H1 (cell line): Measurements from ENCODE around the gene KRT78.

Experiments used
- CBX5 ChIP-seq: fragments of 300-800, 300-1000 bp; sonication (generic); IDR thresholded peaks from 2 replicates; pipeline ENCODE4 v1.7.1; 2016; ENCODE audit warnings: antibody characterized with exemption, low read length, low read depth
- CEBPB ChIP-seq: IDR thresholded peaks from 2 replicates; pipeline ENCODE4 v1.6.1; 2012; ENCODE audit warnings: low read depth, low read length
- CHD2 ChIP-seq: IDR thresholded peaks from 2 replicates; pipeline ENCODE4 v1.6.1; 2012; ENCODE audit warnings: low read length, improper control_type of control experiment
- EP300 ChIP-seq, 2 experiments: IDR thresholded peaks; 1 replicate in 1 of 2; 2 replicates in 1 of 2; pipeline ENCODE4 v1.6.1; 2011 to 2012; ENCODE audit warnings: low read depth in 2 of 2, low read length in 2 of 2, mild to moderate bottlenecking in 2 of 2, borderline replicate concordance in 1 of 2, inconsistent platforms in 1 of 2, moderate library complexity in 1 of 2
- EZH2 ChIP-seq: fragments of 200-600 bp; sonication (generic); IDR thresholded peaks from 2 replicates; pipeline ENCODE4 v1.7.1; 2012; ENCODE audit warnings: low read depth, mild to moderate bottlenecking, moderate library complexity, low read length, inconsistent platforms; ENCODE audit not compliant: severe bottlenecking
- GABPA ChIP-seq: IDR thresholded peaks from 2 replicates; pipeline ENCODE4 v1.6.1; 2011; ENCODE audit warnings: mild to moderate bottlenecking, low read length, moderate library complexity, borderline replicate concordance; ENCODE audit not compliant: insufficient read depth
- JUN ChIP-seq: IDR thresholded peaks from 2 replicates; pipeline ENCODE4 v1.6.1; 2011; ENCODE audit warnings: low read depth, mild to moderate bottlenecking, improper control_type of control experiment, low read length
- JUND ChIP-seq: IDR thresholded peaks from 2 replicates; pipeline ENCODE4 v1.6.1; 2011; ENCODE audit warnings: mild to moderate bottlenecking, improper control_type of control experiment, low read length
- MAFK ChIP-seq: IDR thresholded peaks from 2 replicates; pipeline ENCODE4 v1.6.1; 2012; ENCODE audit warnings: low read depth, mild to moderate bottlenecking, improper control_type of control experiment, low read length
- POLR2A ChIP-seq, 2 experiments: IDR thresholded peaks; 1 replicate in 1 of 2; 2 replicates in 1 of 2; pipeline ENCODE4 v1.6.1; 2011; ENCODE audit warnings: low read depth in 2 of 2, low read length in 2 of 2, mild to moderate bottlenecking in 2 of 2; ENCODE audit errors: control extremely low read depth in 1 of 2
- POLR2AphosphoS5 ChIP-seq: IDR thresholded peaks from 2 replicates; pipeline ENCODE4 v1.6.1; 2011; ENCODE audit warnings: low read depth, low read length
- RAD21 ChIP-seq, 2 experiments: IDR thresholded peaks in 1 of 2; conservative IDR thresholded peaks in 1 of 2; 2 replicates each; pipeline ENCODE4 v1.6.1; 2011; ENCODE audit warnings: low read depth in 2 of 2, low read length in 2 of 2, improper control_type of control experiment in 1 of 2, inconsistent platforms in 1 of 2, mild to moderate bottlenecking in 1 of 2, moderate library complexity in 1 of 2
- TF ChIP-seq, protein P1 (sequence below): IDR thresholded peaks from 2 replicates; pipeline ENCODE4 v1.6.1; 2011; ENCODE audit warnings: low read length, improper control_type of control experiment
- TF ChIP-seq, protein P2 (sequence below), 3 experiments: IDR thresholded peaks; 1 replicate in 2 of 3; 2 replicates in 1 of 3; pipeline versions ENCODE4 v1.5.1 to v1.6.1; 2011; ENCODE audit warnings: low read length in 3 of 3, mild to moderate bottlenecking in 3 of 3, inconsistent platforms in 2 of 3, low read depth in 1 of 3, moderate library complexity in 1 of 3; ENCODE audit not compliant: insufficient read depth in 1 of 3; ENCODE audit errors: control extremely low read depth in 1 of 3

DNA sequence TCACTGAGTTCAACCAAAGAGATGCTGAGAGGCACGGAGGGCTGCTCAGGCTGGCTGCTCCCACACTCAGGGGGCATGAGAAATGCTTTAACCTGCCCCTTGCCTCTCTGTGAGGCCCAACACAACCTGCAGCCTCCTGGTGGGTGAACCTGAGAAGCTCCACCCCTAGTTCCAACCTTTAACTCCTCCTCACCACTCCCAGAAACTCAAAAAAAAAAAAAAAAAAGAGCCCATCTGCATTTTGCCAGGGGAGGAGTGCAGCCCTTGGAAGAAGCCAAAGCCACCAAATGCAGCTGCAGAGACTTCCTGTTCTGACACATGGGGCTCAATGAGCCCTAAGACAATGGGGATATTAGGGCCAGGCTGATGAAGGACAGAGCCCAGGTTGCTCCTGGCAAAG lies 43.8 kb downstream of the KRT78 start:
- TF ChIP-seq EP300 (IDR thresholded peaks at IDR 0.05; ENCODE audit: borderline replicate concordance in 1 of 2, low read depth in 2 of 2, low read length in 2 of 2) (no peak), CEBPB (no peak), GABPA (no peak), POLR2A (IDR thresholded peaks at IDR 0.05; ENCODE audit: control extremely low read depth in 1 of 2, low read depth in 2 of 2, low read length in 2 of 2) (no peak), JUND (no peak), EZH2 (no peak), CHD2 (no peak), MAFK (no peak), POLR2AphosphoS5 (no peak), JUN (no peak), CBX5 (no peak), RAD21 (IDR thresholded peaks at IDR 0.05 in 1 of 2, conservative IDR thresholded peaks at IDR 0.05 in 1 of 2; ENCODE audit: low read depth in 2 of 2, low read length in 2 of 2) (peak in 1 of 2 experiments; percentile 6; a peak in 1 of 4 replicates)
- TF ChIP-seq, protein P1, sequence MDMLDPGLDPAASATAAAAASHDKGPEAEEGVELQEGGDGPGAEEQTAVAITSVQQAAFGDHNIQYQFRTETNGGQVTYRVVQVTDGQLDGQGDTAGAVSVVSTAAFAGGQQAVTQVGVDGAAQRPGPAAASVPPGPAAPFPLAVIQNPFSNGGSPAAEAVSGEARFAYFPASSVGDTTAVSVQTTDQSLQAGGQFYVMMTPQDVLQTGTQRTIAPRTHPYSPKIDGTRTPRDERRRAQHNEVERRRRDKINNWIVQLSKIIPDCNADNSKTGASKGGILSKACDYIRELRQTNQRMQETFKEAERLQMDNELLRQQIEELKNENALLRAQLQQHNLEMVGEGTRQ: no peak
- TF ChIP-seq, protein P2, sequence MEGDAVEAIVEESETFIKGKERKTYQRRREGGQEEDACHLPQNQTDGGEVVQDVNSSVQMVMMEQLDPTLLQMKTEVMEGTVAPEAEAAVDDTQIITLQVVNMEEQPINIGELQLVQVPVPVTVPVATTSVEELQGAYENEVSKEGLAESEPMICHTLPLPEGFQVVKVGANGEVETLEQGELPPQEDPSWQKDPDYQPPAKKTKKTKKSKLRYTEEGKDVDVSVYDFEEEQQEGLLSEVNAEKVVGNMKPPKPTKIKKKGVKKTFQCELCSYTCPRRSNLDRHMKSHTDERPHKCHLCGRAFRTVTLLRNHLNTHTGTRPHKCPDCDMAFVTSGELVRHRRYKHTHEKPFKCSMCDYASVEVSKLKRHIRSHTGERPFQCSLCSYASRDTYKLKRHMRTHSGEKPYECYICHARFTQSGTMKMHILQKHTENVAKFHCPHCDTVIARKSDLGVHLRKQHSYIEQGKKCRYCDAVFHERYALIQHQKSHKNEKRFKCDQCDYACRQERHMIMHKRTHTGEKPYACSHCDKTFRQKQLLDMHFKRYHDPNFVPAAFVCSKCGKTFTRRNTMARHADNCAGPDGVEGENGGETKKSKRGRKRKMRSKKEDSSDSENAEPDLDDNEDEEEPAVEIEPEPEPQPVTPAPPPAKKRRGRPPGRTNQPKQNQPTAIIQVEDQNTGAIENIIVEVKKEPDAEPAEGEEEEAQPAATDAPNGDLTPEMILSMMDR (IDR thresholded peaks at IDR 0.05; ENCODE audit: control extremely low read depth in 1 of 3, insufficient read depth in 1 of 3, low read depth in 1 of 3, low read length in 3 of 3): peak in 1 of 3 experiments; percentile 17; a peak in 1 of 4 replicates
